SK-N-SH (cell line): ENCODE results near the gene MSH4. TPM values are rescaled to one million over a fixed set of nuclear protein-coding genes. Genes with fewer than 3 reads are reported as not detected.
"Not testable (repeated sequence)": the region's sequence is repeated elsewhere in the genome, so short reads cannot be mapped to it uniquely, and the experiment has no call there.

ENCODE experiments used
- CTCF ChIA-PET: fragments of 300-600, 350-600 bp; formaldehyde crosslinking; extraction: SDS; loops from one replicate; lab custom pipeline; 2021; lab: Yijun Ruan, JAX
- POLR2A ChIA-PET: fragments of 350-600 bp; sonication (Branson Sonifier 250); formaldehyde crosslinking; extraction: SDS; loops from one replicate; lab custom pipeline; 2020; ENCODE audit warnings: antibody characterized with exemption, inconsistent platforms; lab: Yijun Ruan, JAX
- DNase-seq: peaks from one replicate; pipeline ENCODE4 v3.0.0; 2012
- H2AFZ ChIP-seq: fragments of 200-600 bp; sonication (generic); 2 replicates; pipeline ENCODE4 v1.8.1; 2016; ENCODE audit warnings: antibody characterized with exemption, mild to moderate bottlenecking, low read depth
- H3F3A ChIP-seq: fragments of 200-600 bp; sonication (generic); replicated peaks from 2 replicates; pipeline ENCODE3; 2016; ENCODE audit warnings: antibody characterized with exemption, mild to moderate bottlenecking; ENCODE audit not compliant: insufficient read depth
- H3K27ac ChIP-seq, 2 experiments: fragments of 200-500 bp in 1 of 2; fragments of 200-600 bp in 1 of 2; sonication (Bioruptor generic) in 1 of 2; sonication (generic), shearing (Covaris generic) in 1 of 2; 2 replicates each; pipeline versions ENCODE4 v1.5.1 to v1.6.1; 2014 to 2016; ENCODE audit warnings: low read depth in 2 of 2, inconsistent platforms in 1 of 2, low read length in 1 of 2, mild to moderate bottlenecking in 1 of 2, mixed read lengths in 1 of 2
- H3K27me3 ChIP-seq: fragments of 200-600 bp; sonication (generic), shearing (Covaris generic); 2 replicates; pipeline ENCODE4 v1.6.1; 2016; ENCODE audit warnings: mixed run types; ENCODE audit not compliant: insufficient read depth
- H3K36me3 ChIP-seq, 2 experiments: fragments of 200-500 bp in 1 of 2; fragments of 200-600 bp in 1 of 2; sonication (Bioruptor generic) in 1 of 2; sonication (generic) in 1 of 2; replicated peaks in 1 of 2; 2 replicates each; pipeline versions ENCODE3 to v1.5.1; 2014 to 2016; ENCODE audit warnings: low read length in 1 of 2, mild to moderate bottlenecking in 1 of 2; ENCODE audit not compliant: insufficient read depth in 2 of 2, control insufficient read depth in 1 of 2
- H3K4me1 ChIP-seq, 2 experiments: fragments of 200-500 bp in 1 of 2; fragments of 200-600 bp in 1 of 2; sonication (Bioruptor generic) in 1 of 2; sonication (generic), shearing (Covaris generic) in 1 of 2; 2 replicates each; pipeline versions ENCODE4 v1.5.1 to v1.6.1; 2014 to 2016; ENCODE audit warnings: low read depth in 1 of 2, low read length in 1 of 2, mixed run types in 1 of 2; ENCODE audit not compliant: insufficient read depth in 2 of 2, control insufficient read depth in 1 of 2
- H3K4me2 ChIP-seq: fragments of 200-600 bp; sonication (generic), shearing (Covaris generic); 2 replicates; pipeline ENCODE4 v1.6.1; 2017; ENCODE audit warnings: mixed run types
- H3K4me3 ChIP-seq, 2 experiments: fragments of 200-500 bp in 1 of 2; fragments of 200-600 bp in 1 of 2; sonication (Bioruptor generic) in 1 of 2; sonication (generic), shearing (Covaris generic) in 1 of 2; 2 replicates each; pipeline versions ENCODE4 v1.5.1 to v1.8.1; 2014 to 2016; ENCODE audit warnings: low read depth in 2 of 2, inconsistent platforms in 1 of 2, low read length in 1 of 2, mild to moderate bottlenecking in 1 of 2, mixed read lengths in 1 of 2, moderate library complexity in 1 of 2
- H3K79me2 ChIP-seq: fragments of 200-600 bp; sonication (generic); 2 replicates; pipeline ENCODE4 v1.8.1; 2017; ENCODE audit warnings: mild to moderate bottlenecking; ENCODE audit not compliant: insufficient read depth
- H3K9ac ChIP-seq: fragments of 200-600 bp; sonication (generic); 2 replicates; pipeline ENCODE4 v1.6.1; 2017; ENCODE audit warnings: mixed run types
- H3K9me2 ChIP-seq: fragments of 200-600 bp; sonication (generic); 2 replicates; pipeline ENCODE4 v1.6.1; 2017; ENCODE audit warnings: mixed run types
- H3K9me3 ChIP-seq: fragments of 200-600 bp; sonication (generic); 2 replicates; pipeline ENCODE4 v1.6.1; 2017; ENCODE audit warnings: mixed run types, mild to moderate bottlenecking, moderate library complexity
- H4K20me1 ChIP-seq: fragments of 200-600 bp; sonication (generic); 2 replicates; pipeline ENCODE4 v1.6.1; 2017; ENCODE audit warnings: mild to moderate bottlenecking, mixed run types; ENCODE audit not compliant: insufficient read depth
- CTCF ChIP-seq: fragments of 200-600 bp; sonication (generic); IDR thresholded peaks from 2 replicates; pipeline ENCODE4 v1.6.1; 2017; ENCODE audit warnings: antibody characterized with exemption, mild to moderate bottlenecking, moderate library complexity
- ELF1 ChIP-seq: IDR thresholded peaks from 2 replicates; pipeline ENCODE4 v1.4.0; 2012
- EP300 ChIP-seq, 2 experiments: IDR thresholded peaks; 2 replicates each; pipeline versions ENCODE4 v1.4.0 to v1.6.1; 2012; ENCODE audit warnings: borderline replicate concordance in 1 of 2, low read depth in 1 of 2, low read length in 1 of 2
- FOXJ3 ChIP-seq: sonication (generic); formaldehyde crosslinking; IDR thresholded peaks from 2 replicates; pipeline ENCODE4 v1.5.1; 2020; ENCODE audit warnings: mild to moderate bottlenecking, missing genetic modification reagents
- FOXM1 ChIP-seq: IDR thresholded peaks from 2 replicates; pipeline ENCODE4 v1.4.0; 2012; ENCODE audit warnings: low read depth, mild to moderate bottlenecking
- GATA2 ChIP-seq: sonication (generic); formaldehyde crosslinking; IDR thresholded peaks from 2 replicates; pipeline ENCODE4 v1.5.0; 2020; ENCODE audit warnings: mild to moderate bottlenecking, missing genetic modification reagents
- IRF3 ChIP-seq: fragments of 150-350 bp; IDR thresholded peaks from 2 replicates; pipeline ENCODE4 v1.6.1; 2016; ENCODE audit warnings: mild to moderate bottlenecking, low read depth, low read length
- JUND ChIP-seq: IDR thresholded peaks from 2 replicates; pipeline ENCODE4 v1.4.0; 2012
- MEF2A ChIP-seq: IDR thresholded peaks from 2 replicates; pipeline ENCODE4 v1.4.0; 2012; ENCODE audit warnings: low read depth, borderline replicate concordance
- NFIC ChIP-seq: IDR thresholded peaks from 2 replicates; pipeline ENCODE4 v1.4.0; 2012; ENCODE audit warnings: borderline replicate concordance
- PBX3 ChIP-seq: IDR thresholded peaks from 2 replicates; pipeline ENCODE4; 2012
- POLR2AphosphoS5 ChIP-seq: IDR thresholded peaks from 2 replicates; pipeline ENCODE4 v1.6.1; 2012; ENCODE audit warnings: low read depth, low read length
- SIN3A ChIP-seq: IDR thresholded peaks from 2 replicates; pipeline ENCODE4 v1.6.1; 2012; ENCODE audit warnings: low read depth, mild to moderate bottlenecking, low read length, moderate library complexity, borderline replicate concordance
- TAF1 ChIP-seq: IDR thresholded peaks from 2 replicates; pipeline ENCODE4 v1.6.1; 2012; ENCODE audit warnings: low read depth, mild to moderate bottlenecking, low read length, moderate library complexity, borderline replicate concordance
- USF1 ChIP-seq: IDR thresholded peaks from 2 replicates; pipeline ENCODE4 v1.4.0; 2012; ENCODE audit warnings: low read depth, borderline replicate concordance
- USF2 ChIP-seq: fragments of 150-350 bp; IDR thresholded peaks from 2 replicates; pipeline ENCODE4 v1.6.1; 2017; ENCODE audit warnings: antibody characterized with exemption, low read length, low read depth, borderline replicate concordance
- WGBS: methylation state at CpG from one replicate; pipeline ENCODE4 v1.1.6; 2017; ENCODE audit warnings: low lambda C conversion rate; 5-methylcytosine and 5-hydroxymethylcytosine counted together
- polyA plus RNA-seq, 3 experiments: library from polyadenylated mRNA; depleted of rRNA; stranded (reverse); fragments of >200 nt; gene quantifications; 2 replicates each; pipeline ENCODE4 v1.2.3, GENCODE V29; 2012

Gene MSH4
- polyA plus RNA-seq, 1 of the 3 experiments (the other 2 are of a cell fraction) = not detected

GRCh38 chr1:75943037-75943436 is 146.4 kb downstream of the MSH4 start:
- WGBS = 73% methylated on average over 4 of the region's 4 CpGs
- CTCF ChIA-PET = interaction anchor here (0.7 kb wide), 1 partner anchor 34 kb away, joined by 3 read pairs; no protein-coding TSS in a partner anchor
- H3K27ac ChIP-seq = not testable (repeated sequence)

GRCh38 chr1:75950176-75950575 is 153.5 kb downstream of the MSH4 start:
- 90% methylated on average over 3 of the region's 3 CpGs for WGBS
- DNase-seq = no peak
- Histone ChIP-seq H3K9me3 (no peaks in the 10 kb centered on the region), H3K9me2 (no peaks in the 10 kb centered on the region), H3K9ac (no peak overlapping the region), H3K4me1 (no peaks in the 10 kb centered on the region; a peak in 1 of 4 replicates)
- POLR2A ChIA-PET = no interaction called here
- CTCF ChIA-PET = no interaction called here
- TF ChIP-seq EP300 (IDR thresholded peaks at IDR 0.05; ENCODE audit: borderline replicate concordance in 1 of 2, low read depth in 1 of 2, low read length in 1 of 2) (no peak), MEF2A (no peak), USF2 (no peak), IRF3 (no peak), USF1 (no peak)
- TF ChIP-seq, all 33 proteins: peak for 0
- Histone ChIP-seq H3K36me3 (no peaks in the 10 kb centered on the region), H3K27me3 (no peaks in the 10 kb centered on the region), H4K20me1 (no peaks in the 10 kb centered on the region), H3K79me2 (no peaks in the 10 kb centered on the region), H3K4me2 (no peak overlapping the region), H2AFZ (no peak overlapping the region), H3F3A (no peaks in the 10 kb centered on the region), H3K27ac (no peak overlapping the region), H3K4me3 (no peak overlapping the region)

More at GRCh38 chr1:75943037-75943436, 146.4 kb downstream of the MSH4 start:
- H3F3A ChIP-seq, H3K27me3 ChIP-seq, H3K9me3 ChIP-seq, H3K9me2 ChIP-seq, H3K36me3 ChIP-seq, H4K20me1 ChIP-seq, H3K4me3 ChIP-seq, H3K79me2 ChIP-seq, H3K4me1 ChIP-seq, H3K9ac ChIP-seq, H2AFZ ChIP-seq, H3K4me2 ChIP-seq, POLR2A ChIA-PET, DNase-seq: not testable (repeated sequence)

- H4K20me1 ChIP-seq = no peaks in the 10 kb centered on the region
- CTCF ChIA-PET = no interaction called here
- POLR2A ChIA-PET = no interaction called here
- TF ChIP-seq SIN3A (no peak), NFIC (no peak), FOXJ3 (CRISPR knock-in tag) (no peak), PBX3 (no peak), POLR2AphosphoS5 (no peak), CTCF (no peak), MEF2A (no peak), JUND (no peak), FOXM1 (no peak), TAF1 (no peak), USF1 (no peak), ELF1 (no peak), GATA2 (CRISPR knock-in tag) (no peak)
Measured at GRCh38 chr1:75952016-75952415, 155.3 kb downstream of the MSH4 start.

More at GRCh38 chr1:75952016-75952415, 155.3 kb downstream of the MSH4 start:
- Histone ChIP-seq H3K27me3 (no peaks in the 10 kb centered on the region), H3K4me3 (no peak overlapping the region), H3K9me3 (no peaks in the 10 kb centered on the region), H3K36me3 (no peaks in the 10 kb centered on the region), H3K4me2 (no peak overlapping the region), H3K4me1 (no peaks in the 10 kb centered on the region; a peak in 1 of 4 replicates), H3K9me2 (no peaks in the 10 kb centered on the region), H2AFZ (no peak overlapping the region), H3F3A (no peaks in the 10 kb centered on the region), H3K9ac (no peak overlapping the region), H3K27ac (no peak overlapping the region), H3K79me2 (no peaks in the 10 kb centered on the region)
- 88% methylated on average over 1 of the region's 1 CpG for WGBS
- DNase-seq = no peak
